Central memory CD8-positive, alpha-beta T cell (primary cell): ENCODE data around the gene CARD11.

Experiments
- ATAC-seq: fragments of 150-1000 bp; cut with Tn5 transposase; replicated peaks from 2 replicates; pipeline ENCODE4 v1.10.0; 2022; ENCODE audit warnings: mild to moderate bottlenecking, moderate FRiP score, moderate number of reproducible peaks; ENCODE audit not compliant: poor library complexity, severe bottlenecking; ENCODE audit errors: extremely low read depth
- DNase-seq, 2 donors: peaks; one replicate each; pipeline ENCODE4 v3.0.0; 2021; ENCODE audit warnings: low spot score in 2 of 2
- H3K27ac Mint-ChIP-seq: one replicate; pipeline ENCODE4 v1.8.0; 2022; ENCODE audit warnings: low read depth, mild to moderate bottlenecking, moderate library complexity, mixed read lengths
- H3K27me3 Mint-ChIP-seq: one replicate; pipeline ENCODE4 v1.8.0; 2022; ENCODE audit warnings: mixed read lengths
- H3K36me3 Mint-ChIP-seq: one replicate; pipeline ENCODE4 v1.8.0; 2022; ENCODE audit warnings: mild to moderate bottlenecking, moderate library complexity, mixed read lengths; ENCODE audit not compliant: insufficient read depth
- H3K4me1 Mint-ChIP-seq: one replicate; pipeline ENCODE4 v1.8.0; 2022; ENCODE audit warnings: mixed read lengths
- H3K4me3 Mint-ChIP-seq: one replicate; pipeline ENCODE4 v1.8.0; 2022; ENCODE audit warnings: mild to moderate bottlenecking, moderate library complexity, mixed read lengths
- H3K9me3 Mint-ChIP-seq: one replicate; pipeline ENCODE4 v1.8.0; 2022; ENCODE audit warnings: mixed read lengths

CARD11 gene

GRCh38 chr7:2904202-2904601 lies 139.5 kb downstream of the CARD11 start:
- Mint-ChIP-seq H3K4me3 (no peak overlapping the region), H3K27ac (peak overlapping the region; percentile 93), H3K9me3 (no peaks in the 10 kb centered on the region), H3K27me3 (no peaks in the 10 kb centered on the region), H3K4me1 (peaks cover 27% of the 10 kb centered on the region), H3K36me3 (peaks cover 33% of the 10 kb centered on the region)
- no peak for DNase-seq
- no peak for ATAC-seq

- Mint-ChIP-seq H3K4me1 (peaks cover 27% of the 10 kb centered on the region), H3K27me3 (no peaks in the 10 kb centered on the region), H3K27ac (peak overlapping the region; percentile 93), H3K4me3 (no peak overlapping the region), H3K36me3 (peaks cover 30% of the 10 kb centered on the region), H3K9me3 (no peaks in the 10 kb centered on the region)
- DNase-seq, result no peak
- peak; percentile 13 for ATAC-seq
Measured at GRCh38 chr7:2903682-2904162, 139.9 kb downstream of the CARD11 start.

GRCh38 chr7:2897023-2897422 lies 146.6 kb downstream of the CARD11 start:
- Mint-ChIP-seq H3K4me3 (no peak overlapping the region), H3K4me1 (peaks cover 27% of the 10 kb centered on the region), H3K27ac (peak overlapping the region; percentile 72), H3K27me3 (no peaks in the 10 kb centered on the region), H3K9me3 (no peaks in the 10 kb centered on the region), H3K36me3 (peaks cover 10% of the 10 kb centered on the region)
- DNase-seq (no peak), ATAC-seq (no peak)

GRCh38 chr7:2896131-2896530 lies 147.5 kb downstream of the CARD11 start:
- no peaks in the 10 kb centered on the region for H3K9me3 Mint-ChIP-seq
- no peak for DNase-seq
- H3K27ac Mint-ChIP-seq, result no peak overlapping the region
- peaks cover 23% of the 10 kb centered on the region for H3K4me1 Mint-ChIP-seq
- peaks cover 9% of the 10 kb centered on the region for H3K36me3 Mint-ChIP-seq
- no peak for ATAC-seq
- H3K4me3 Mint-ChIP-seq, result peak overlapping the region; percentile 65
- no peaks in the 10 kb centered on the region for H3K27me3 Mint-ChIP-seq

GRCh38 chr7:2894118-2894940 lies 149.3 kb downstream of the CARD11 start:
- no peak for DNase-seq
- peak; percentile 78 for ATAC-seq
- Mint-ChIP-seq H3K4me3 (peak overlapping the region; percentile 81), H3K27ac (peak overlapping the region; percentile 89), H3K36me3 (peaks cover 8% of the 10 kb centered on the region), H3K4me1 (peaks cover 21% of the 10 kb centered on the region), H3K27me3 (no peaks in the 10 kb centered on the region), H3K9me3 (no peaks in the 10 kb centered on the region)

GRCh38 chr7:2893411-2893861 lies 150.2 kb downstream of the CARD11 start:
- Mint-ChIP-seq H3K36me3 (peaks cover 8% of the 10 kb centered on the region), H3K27ac (peak overlapping the region; percentile 89), H3K27me3 (no peaks in the 10 kb centered on the region), H3K9me3 (no peaks in the 10 kb centered on the region), H3K4me3 (peak overlapping the region; percentile 81), H3K4me1 (peaks cover 21% of the 10 kb centered on the region)
- no peak for DNase-seq
- ATAC-seq, result peak; percentile 31

GRCh38 chr7:2892549-2892948 lies 151.1 kb downstream of the CARD11 start:
- H3K9me3 Mint-ChIP-seq, result no peaks in the 10 kb centered on the region
- H3K4me1 Mint-ChIP-seq, result peaks cover 21% of the 10 kb centered on the region
- H3K27me3 Mint-ChIP-seq, result no peaks in the 10 kb centered on the region
- DNase-seq (no peak), ATAC-seq (no peak)
- H3K27ac Mint-ChIP-seq, result no peak overlapping the region
- H3K36me3 Mint-ChIP-seq, result peaks cover 8% of the 10 kb centered on the region
- no peak overlapping the region for H3K4me3 Mint-ChIP-seq

- ATAC-seq, result no peak
- no peak for DNase-seq
- peaks cover 7% of the 10 kb centered on the region for H3K36me3 Mint-ChIP-seq
- H3K4me1 Mint-ChIP-seq, result peaks cover 4% of the 10 kb centered on the region
- H3K4me3 Mint-ChIP-seq, result no peak overlapping the region
- no peaks in the 10 kb centered on the region for H3K27me3 Mint-ChIP-seq
- no peak overlapping the region for H3K27ac Mint-ChIP-seq
- no peaks in the 10 kb centered on the region for H3K9me3 Mint-ChIP-seq
Measured at GRCh38 chr7:2887816-2888215, 155.9 kb downstream of the CARD11 start.

GRCh38 chr7:2886900-2887299 lies 156.8 kb downstream of the CARD11 start:
- DNase-seq (no peak), ATAC-seq (no peak)
- Mint-ChIP-seq H3K9me3 (no peaks in the 10 kb centered on the region), H3K4me1 (peaks cover 4% of the 10 kb centered on the region), H3K4me3 (no peak overlapping the region), H3K27ac (no peak overlapping the region), H3K36me3 (peaks cover 7% of the 10 kb centered on the region), H3K27me3 (no peaks in the 10 kb centered on the region)

GRCh38 chr7:2886391-2886790 lies 157.3 kb downstream of the CARD11 start:
- Mint-ChIP-seq H3K4me3 (no peak overlapping the region), H3K27ac (peak overlapping the region; percentile 59), H3K4me1 (peaks cover 4% of the 10 kb centered on the region)

GRCh38 chr7:2884161-2884560 lies 159.5 kb downstream of the CARD11 start:
- Mint-ChIP-seq H3K27me3 (no peaks in the 10 kb centered on the region), H3K36me3 (peaks cover 6% of the 10 kb centered on the region), H3K9me3 (no peaks in the 10 kb centered on the region), H3K4me3 (no peak overlapping the region), H3K27ac (no peak overlapping the region), H3K4me1 (peaks cover 5% of the 10 kb centered on the region)
- DNase-seq (no peak), ATAC-seq (no peak)

More at GRCh38 chr7:2886391-2886790, 157.3 kb downstream of the CARD11 start:
- DNase-seq (no peak), ATAC-seq (no peak)
- no peaks in the 10 kb centered on the region for H3K9me3 Mint-ChIP-seq
- H3K27me3 Mint-ChIP-seq, result no peaks in the 10 kb centered on the region
- peaks cover 7% of the 10 kb centered on the region for H3K36me3 Mint-ChIP-seq

- DNase-seq, result no peak
- Mint-ChIP-seq H3K4me1 (peaks cover 14% of the 10 kb centered on the region), H3K36me3 (peaks cover 6% of the 10 kb centered on the region), H3K4me3 (no peak overlapping the region), H3K9me3 (no peaks in the 10 kb centered on the region), H3K27ac (no peak overlapping the region), H3K27me3 (no peaks in the 10 kb centered on the region)
- ATAC-seq, result no peak
Measured at GRCh38 chr7:2883101-2883500, 160.6 kb downstream of the CARD11 start.

GRCh38 chr7:2882111-2882510 lies 161.6 kb downstream of the CARD11 start:
- H3K4me1 Mint-ChIP-seq, result peaks cover 13% of the 10 kb centered on the region
- H3K9me3 Mint-ChIP-seq, result no peaks in the 10 kb centered on the region
- H3K4me3 Mint-ChIP-seq, result no peak overlapping the region
- no peaks in the 10 kb centered on the region for H3K27me3 Mint-ChIP-seq
- no peak overlapping the region for H3K27ac Mint-ChIP-seq
- peaks cover 5% of the 10 kb centered on the region for H3K36me3 Mint-ChIP-seq
- ATAC-seq (no peak), DNase-seq (no peak)
